ENCODE data around the gene RIOK2.

Gene RIOK2

GRCh38 chr5:97121848-97122247, 61.2 kb downstream of the RIOK2 start:
- no peak overlapping the region for H3K4me3 ChIP-seq (ENCODE audit: control insufficient read depth, low read depth, low read length)
- TF ChIP-seq CTCF (IDR thresholded peaks at IDR 0.05; ENCODE audit: control insufficient read depth, insufficient read depth, low read depth, low read length, missing control alignments), result no peak
- DNase-seq (ENCODE audit: low read depth), result no peak

- TF ChIP-seq CTCF (IDR thresholded peaks at IDR 0.05; ENCODE audit: control insufficient read depth, insufficient read depth, low read depth, low read length, missing control alignments), result no peak
- no peak for DNase-seq (ENCODE audit: low read depth)
- H3K4me3 ChIP-seq (ENCODE audit: control insufficient read depth, low read depth, low read length), result no peak overlapping the region
Measured at GRCh38 chr5:97120195-97120594, 62.9 kb downstream of the RIOK2 start.

- DNase-seq (ENCODE audit: low read depth), result no peak
- H3K4me3 ChIP-seq (ENCODE audit: control insufficient read depth, low read depth, low read length), result no peak overlapping the region
- TF ChIP-seq CTCF (IDR thresholded peaks at IDR 0.05; ENCODE audit: control insufficient read depth, insufficient read depth, low read depth, low read length, missing control alignments), result no peak
Measured at GRCh38 chr5:97119007-97119390, 64.0 kb downstream of the RIOK2 start.

- no peak for DNase-seq (ENCODE audit: low read depth)
- TF ChIP-seq CTCF (IDR thresholded peaks at IDR 0.05; ENCODE audit: control insufficient read depth, insufficient read depth, low read depth, low read length, missing control alignments), result no peak
- H3K4me3 ChIP-seq (ENCODE audit: control insufficient read depth, low read depth, low read length), result no peak overlapping the region
Measured at GRCh38 chr5:97118261-97119006, 64.6 kb downstream of the RIOK2 start.

GRCh38 chr5:97115932-97116331, 67.1 kb downstream of the RIOK2 start:
- TF ChIP-seq CTCF (IDR thresholded peaks at IDR 0.05; ENCODE audit: control insufficient read depth, insufficient read depth, low read depth, low read length, missing control alignments), result no peak
- DNase-seq (ENCODE audit: low read depth), result no peak
- no peak overlapping the region for H3K4me3 ChIP-seq (ENCODE audit: control insufficient read depth, low read depth, low read length)

- no peak overlapping the region for H3K4me3 ChIP-seq (ENCODE audit: control insufficient read depth, low read depth, low read length)
- TF ChIP-seq CTCF (IDR thresholded peaks at IDR 0.05; ENCODE audit: control insufficient read depth, insufficient read depth, low read depth, low read length, missing control alignments), result no peak
- no peak for DNase-seq (ENCODE audit: low read depth)
Measured at GRCh38 chr5:97112230-97112629, 70.8 kb downstream of the RIOK2 start.
